Mesodermal cell (in vitro differentiated cells): ENCODE measurements around the gene RASSF5.

Experiments
- H3K27ac ChIP-seq: 2 replicates; pipeline ENCODE4 v1.7.0; 2013; ENCODE audit warnings: mild to moderate bottlenecking, low read depth, low read length, moderate library complexity; ENCODE audit not compliant: severe bottlenecking
- H3K36me3 ChIP-seq: 2 replicates; pipeline ENCODE4 v1.7.1; 2013; ENCODE audit warnings: mild to moderate bottlenecking, low read length, moderate library complexity; ENCODE audit not compliant: control insufficient read depth, insufficient read depth
- H3K4me1 ChIP-seq: one replicate; pipeline ENCODE4 v1.7.1; 2013; ENCODE audit warnings: mild to moderate bottlenecking, low read length; ENCODE audit not compliant: insufficient read depth, control insufficient read depth, poor library complexity, severe bottlenecking
- H3K4me3 ChIP-seq: 2 replicates; pipeline ENCODE4 v1.7.0; 2013; ENCODE audit warnings: low read length, control low read depth, mild to moderate bottlenecking; ENCODE audit not compliant: insufficient read depth, poor library complexity, severe bottlenecking; ENCODE audit errors: extremely low read depth
- H3K9me3 ChIP-seq: 2 replicates; pipeline ENCODE4 v1.7.1; 2013; ENCODE audit warnings: mild to moderate bottlenecking, low read length, moderate library complexity; ENCODE audit not compliant: control insufficient read depth
- WGBS, 2 experiments: methylation state at CpG; one replicate each; pipeline ENCODE4 v1.1.5; 2013; ENCODE audit warnings: missing lambda C conversion rate in 2 of 2; ENCODE audit not compliant: insufficient coverage in 2 of 2; 5-methylcytosine and 5-hydroxymethylcytosine counted together

Gene RASSF5

GRCh38 chr1:206532368-206532767, 25.0 kb downstream of the RASSF5 start:
- no peaks in the 10 kb centered on the region for H3K36me3 ChIP-seq
- H3K9me3 ChIP-seq = no peaks in the 10 kb centered on the region
- no peak overlapping the region for H3K4me3 ChIP-seq
- 93% methylated on average over 4 to 6 of the region's 7 CpGs for WGBS, 2 experiments
- H3K4me1 ChIP-seq = no peaks in the 10 kb centered on the region
- H3K27ac ChIP-seq = no peak overlapping the region

GRCh38 chr1:206534552-206534951, 27.2 kb downstream of the RASSF5 start:
- Histone ChIP-seq H3K4me3 (no peak overlapping the region), H3K9me3 (no peaks in the 10 kb centered on the region), H3K27ac (no peak overlapping the region), H3K4me1 (no peaks in the 10 kb centered on the region), H3K36me3 (no peaks in the 10 kb centered on the region)
- 77 to 89% methylated on average over 3 of the region's 3 CpGs for WGBS, 2 experiments

GRCh38 chr1:206535853-206536188, 28.5 kb downstream of the RASSF5 start:
- Histone ChIP-seq H3K36me3 (no peaks in the 10 kb centered on the region), H3K9me3 (no peaks in the 10 kb centered on the region), H3K27ac (no peak overlapping the region), H3K4me3 (no peak overlapping the region), H3K4me1 (no peaks in the 10 kb centered on the region)
- 81 to 90% methylated on average over 5 of the region's 6 CpGs for WGBS, 2 experiments

GRCh38 chr1:206537141-206537540, 29.8 kb downstream of the RASSF5 start:
- WGBS, 2 experiments = 78 to 82% methylated on average over 4 of the region's 4 CpGs
- H3K36me3 ChIP-seq = no peaks in the 10 kb centered on the region
- no peak overlapping the region for H3K4me3 ChIP-seq
- no peaks in the 10 kb centered on the region for H3K4me1 ChIP-seq
- H3K27ac ChIP-seq = no peak overlapping the region
- no peaks in the 10 kb centered on the region for H3K9me3 ChIP-seq

- Histone ChIP-seq H3K9me3 (no peaks in the 10 kb centered on the region), H3K4me1 (no peaks in the 10 kb centered on the region), H3K36me3 (no peaks in the 10 kb centered on the region), H3K27ac (no peak overlapping the region), H3K4me3 (no peak overlapping the region)
- 87 to 91% methylated on average over 6 of the region's 6 CpGs for WGBS, 2 experiments
Measured at GRCh38 chr1:206538086-206538770, 30.9 kb downstream of the RASSF5 start.

- 83 to 100% methylated on average over 1 to 4 of the region's 10 CpGs for WGBS, 2 experiments
- Histone ChIP-seq H3K4me3 (no peak overlapping the region), H3K9me3 (no peaks in the 10 kb centered on the region), H3K27ac (no peak overlapping the region), H3K4me1 (no peaks in the 10 kb centered on the region), H3K36me3 (no peaks in the 10 kb centered on the region)
Measured at GRCh38 chr1:206538901-206539640, 31.7 kb downstream of the RASSF5 start.

GRCh38 chr1:206540044-206540780, 32.9 kb downstream of the RASSF5 start:
- Histone ChIP-seq H3K36me3 (no peaks in the 10 kb centered on the region), H3K4me3 (no peak overlapping the region), H3K4me1 (no peaks in the 10 kb centered on the region), H3K9me3 (no peaks in the 10 kb centered on the region), H3K27ac (no peak overlapping the region)
- 89 to 95% methylated on average over 5 to 7 of the region's 8 CpGs for WGBS, 2 experiments

- 92 to 95% methylated on average over 7 of the region's 7 CpGs for WGBS, 2 experiments
- Histone ChIP-seq H3K4me1 (no peaks in the 10 kb centered on the region), H3K36me3 (no peaks in the 10 kb centered on the region), H3K4me3 (no peak overlapping the region), H3K27ac (no peak overlapping the region), H3K9me3 (no peaks in the 10 kb centered on the region)
Measured at GRCh38 chr1:206541236-206541833, 34.0 kb downstream of the RASSF5 start.

GRCh38 chr1:206544562-206545257, 37.4 kb downstream of the RASSF5 start:
- Histone ChIP-seq H3K9me3 (no peaks in the 10 kb centered on the region), H3K4me1 (no peaks in the 10 kb centered on the region), H3K27ac (no peak overlapping the region), H3K4me3 (no peak overlapping the region), H3K36me3 (no peaks in the 10 kb centered on the region)
- 18 to 28% methylated on average over 4 of the region's 9 CpGs for WGBS, 2 experiments

GRCh38 chr1:206545351-206545750, 38.0 kb downstream of the RASSF5 start:
- WGBS, 2 experiments = no CpG with 5 or more reads among the region's 1 CpG
- H3K4me3 ChIP-seq = no peak overlapping the region

More at GRCh38 chr1:206545351-206545750, 38.0 kb downstream of the RASSF5 start:
- H3K36me3 ChIP-seq = no peaks in the 10 kb centered on the region
- no peaks in the 10 kb centered on the region for H3K9me3 ChIP-seq
- no peaks in the 10 kb centered on the region for H3K4me1 ChIP-seq
- no peak overlapping the region for H3K27ac ChIP-seq
